Activated CD4-positive, alpha-beta T cell treated with anti-CD3 and anti-CD28 coated beads for 36 hours (primary cell): ENCODE results near the gene EXOSC9. TPM values are rescaled to one million over a fixed set of nuclear protein-coding genes. Genes with fewer than 3 reads are reported as not detected.

ENCODE experiments used
- ATAC-seq: fragments of 200-7000 bp; cut with Tn5 transposase; one replicate; pipeline ENCODE4 v1.10.0; 2021; ENCODE audit warnings: mild to moderate bottlenecking, moderate library complexity
- CTCF ChIA-PET: fragments of 350-600 bp; sonication (Branson Sonifier 250); formaldehyde crosslinking; loops from one replicate; lab custom pipeline; 2021; ENCODE audit warnings: antibody characterized with exemption; lab: Charles Lee
- POLR2A ChIA-PET: fragments of 350-600 bp; sonication (Branson Sonifier 250); formaldehyde crosslinking; loops from one replicate; lab custom pipeline; 2021; ENCODE audit warnings: antibody characterized with exemption, inconsistent platforms; lab: Charles Lee
- DNase-seq: peaks from one replicate; pipeline ENCODE4 v3.0.0-alpha.2; 2020
- H3K27ac Mint-ChIP-seq: one replicate; pipeline ENCODE4 v1.8.0; 2021; ENCODE audit warnings: mixed read lengths
- H3K27me3 Mint-ChIP-seq: one replicate; pipeline ENCODE4 v1.8.0; 2021; ENCODE audit warnings: mixed read lengths
- H3K36me3 Mint-ChIP-seq: one replicate; pipeline ENCODE4 v1.8.0; 2021; ENCODE audit warnings: low read depth, mixed read lengths
- H3K4me1 Mint-ChIP-seq: one replicate; pipeline ENCODE4 v1.8.0; 2021; ENCODE audit warnings: mixed read lengths
- H3K4me3 Mint-ChIP-seq: one replicate; pipeline ENCODE4 v1.8.0; 2021; ENCODE audit warnings: mild to moderate bottlenecking, moderate library complexity, mixed read lengths
- H3K9me3 Mint-ChIP-seq: one replicate; pipeline ENCODE4 v1.8.0; 2021; ENCODE audit warnings: low read depth, mixed read lengths
- intact Hi-C, 2 experiments: fragments of 100-400 bp; cut with DNase I in 1 of 2; cut with micrococcal nuclease in 1 of 2; formaldehyde crosslinking; loops; one replicate each; pipeline versions ENCODE4 v1.14.2 to v1.15.1; 2022 to 2024; cut with DNase I, micrococcal nuclease
- total RNA-seq, 2 experiments: library from RNA; stranded (reverse); gene quantifications; one replicate each; pipeline ENCODE4 v1.2.3, GENCODE V29; 2021

EXOSC9 gene
- total RNA-seq, 2 experiments from 2014 or later, result 85.4 to 94.5 TPM

DNA sequence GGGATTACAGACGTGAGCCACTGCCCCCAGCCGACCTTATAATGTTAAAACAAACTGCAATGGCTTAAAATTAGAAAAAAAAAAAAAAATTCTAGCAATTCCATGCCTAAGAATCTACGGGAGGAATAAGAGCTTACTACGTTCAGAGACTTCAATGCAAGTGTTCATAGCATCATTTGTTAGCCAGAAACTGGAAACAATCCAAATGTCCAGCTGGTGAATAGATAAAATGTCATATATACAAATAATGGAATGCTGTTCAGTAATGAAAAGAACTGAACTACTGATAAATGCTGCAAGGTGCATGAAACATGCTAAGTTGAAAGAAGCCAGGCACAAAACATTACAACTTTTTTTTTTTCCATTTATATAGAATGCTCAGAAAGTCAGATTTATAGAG, 5.3 kb downstream of the EXOSC9 start:
- DNase-seq (no peak), ATAC-seq (no peak)
- H3K4me3 Mint-ChIP-seq, result no peak overlapping the region
- H3K4me1 Mint-ChIP-seq, result peaks cover 26% of the 10 kb centered on the region
- CTCF ChIA-PET, result no interaction called here
- H3K9me3 Mint-ChIP-seq, result no peaks in the 10 kb centered on the region
- peaks cover 61% of the 10 kb centered on the region for H3K36me3 Mint-ChIP-seq
- intact Hi-C loops, result no loop called here
- H3K27ac Mint-ChIP-seq, result peak overlapping the region; percentile 25
- POLR2A ChIA-PET, result no interaction called here
- H3K27me3 Mint-ChIP-seq, result no peaks in the 10 kb centered on the region

GRCh38 chr4:121811122-121811521, 10.0 kb downstream of the EXOSC9 start:
- H3K27me3 Mint-ChIP-seq, result no peaks in the 10 kb centered on the region
- ChIA-PET POLR2A (no interaction called here), CTCF (interaction anchor here (1.0 kb wide), 1 partner anchor 11 kb away, joined by 3 read pairs; no protein-coding TSS in a partner anchor)
- ATAC-seq (no peak), DNase-seq (no peak)
- H3K4me1 Mint-ChIP-seq, result peaks cover 4% of the 10 kb centered on the region
- H3K27ac Mint-ChIP-seq, result no peak overlapping the region
- intact Hi-C loops, result no loop called here
- no peak overlapping the region for H3K4me3 Mint-ChIP-seq
- peaks cover 46% of the 10 kb centered on the region for H3K36me3 Mint-ChIP-seq
- no peaks in the 10 kb centered on the region for H3K9me3 Mint-ChIP-seq

- H3K27me3 Mint-ChIP-seq, result no peaks in the 10 kb centered on the region
- H3K9me3 Mint-ChIP-seq, result no peaks in the 10 kb centered on the region
- ChIA-PET POLR2A (interaction anchor here (1.6 kb wide), 1 partner anchor 13 kb away, joined by 3 read pairs; no protein-coding TSS in a partner anchor), CTCF (no interaction called here)
- H3K27ac Mint-ChIP-seq, result no peak overlapping the region
- DNase-seq, result no peak
- H3K36me3 Mint-ChIP-seq, result peaks cover 53% of the 10 kb centered on the region
- H3K4me3 Mint-ChIP-seq, result no peak overlapping the region
- ATAC-seq, result no peak
- H3K4me1 Mint-ChIP-seq, result peaks cover 12% of the 10 kb centered on the region
- intact Hi-C loops, result loop anchor here in 1 of 2 experiments (1.0 kb wide), 1 partner anchor 7 kb away; no protein-coding TSS in a partner anchor
Observed at GRCh38 chr4:121814756-121815155, 13.6 kb downstream of the EXOSC9 start.

GRCh38 chr4:121817006-121817405, 15.9 kb downstream of the EXOSC9 start:
- DNase-seq (no peak), ATAC-seq (no peak)
- CTCF ChIA-PET, result no interaction called here
- H3K4me3 Mint-ChIP-seq, result no peak overlapping the region
- POLR2A ChIA-PET, result interaction anchor here (1.2 kb wide), 1 partner anchor 8 kb away, joined by 5 read pairs; no protein-coding TSS in a partner anchor
- H3K9me3 Mint-ChIP-seq, result no peaks in the 10 kb centered on the region
- H3K27me3 Mint-ChIP-seq, result no peaks in the 10 kb centered on the region
- peaks cover 60% of the 10 kb centered on the region for H3K36me3 Mint-ChIP-seq
- intact Hi-C loops, result no loop called here
- peaks cover 17% of the 10 kb centered on the region for H3K4me1 Mint-ChIP-seq
- H3K27ac Mint-ChIP-seq, result no peak overlapping the region

GRCh38 chr4:121817701-121818100, 16.6 kb downstream of the EXOSC9 start:
- ChIA-PET POLR2A (interaction anchor here (1.2 kb wide), 1 partner anchor 9 kb away, joined by 5 read pairs; no protein-coding TSS in a partner anchor), CTCF (interaction anchor here (0.7 kb wide), 1 partner anchor 13 kb away, joined by 3 read pairs; no protein-coding TSS in a partner anchor)
- Mint-ChIP-seq H3K27me3 (no peaks in the 10 kb centered on the region), H3K4me1 (peaks cover 22% of the 10 kb centered on the region), H3K4me3 (no peak overlapping the region), H3K9me3 (no peaks in the 10 kb centered on the region), H3K36me3 (peaks cover 65% of the 10 kb centered on the region), H3K27ac (no peak overlapping the region)
- ATAC-seq (no peak), DNase-seq (no peak)
- intact Hi-C loops, result no loop called here

DNA sequence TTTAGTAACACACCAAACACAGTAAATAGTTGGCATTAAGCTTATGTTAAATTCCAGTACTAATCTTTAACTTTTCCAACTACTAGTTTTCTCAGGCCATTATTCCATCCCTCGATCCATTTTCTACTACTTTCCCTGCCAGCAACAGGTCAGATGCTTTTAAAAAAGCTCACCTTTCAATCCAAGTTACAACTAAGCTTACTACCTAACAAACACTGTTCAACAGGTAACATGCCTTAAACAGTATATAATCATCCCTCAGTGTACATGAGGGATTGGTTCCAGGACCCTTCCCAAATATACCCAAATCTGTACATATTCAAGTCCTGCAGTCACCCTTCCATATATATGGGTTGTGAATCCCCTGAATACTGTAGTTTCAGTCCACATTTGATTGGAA, 17.1 kb downstream of the EXOSC9 start:
- no peak for DNase-seq
- no peak overlapping the region for H3K4me3 Mint-ChIP-seq
- peaks cover 22% of the 10 kb centered on the region for H3K4me1 Mint-ChIP-seq
- no peaks in the 10 kb centered on the region for H3K27me3 Mint-ChIP-seq
- no peaks in the 10 kb centered on the region for H3K9me3 Mint-ChIP-seq
- no peak for ATAC-seq
- peak overlapping the region; percentile 17 for H3K27ac Mint-ChIP-seq
- CTCF ChIA-PET, result interaction anchor here (0.7 kb wide), 1 partner anchor 14 kb away, joined by 3 read pairs; no protein-coding TSS in a partner anchor
- peaks cover 67% of the 10 kb centered on the region for H3K36me3 Mint-ChIP-seq
- intact Hi-C loops, result no loop called here
- POLR2A ChIA-PET, result interaction anchor here (1.2 kb wide), 1 partner anchor 9 kb away, joined by 5 read pairs; no protein-coding TSS in a partner anchor

- Mint-ChIP-seq H3K36me3 (peaks cover 65% of the 10 kb centered on the region), H3K27me3 (no peaks in the 10 kb centered on the region), H3K4me1 (peaks cover 20% of the 10 kb centered on the region), H3K27ac (peak overlapping the region; percentile 22), H3K9me3 (no peaks in the 10 kb centered on the region), H3K4me3 (no peak overlapping the region)
- DNase-seq, result no peak
- ChIA-PET CTCF (no interaction called here), POLR2A (no interaction called here)
- intact Hi-C loops, result no loop called here
- no peak for ATAC-seq
Observed at GRCh38 chr4:121819216-121819965, 18.3 kb downstream of the EXOSC9 start.

GRCh38 chr4:121822047-121822446, 20.9 kb downstream of the EXOSC9 start:
- Mint-ChIP-seq H3K9me3 (no peaks in the 10 kb centered on the region), H3K36me3 (peaks cover 53% of the 10 kb centered on the region), H3K4me3 (peak overlapping the region; percentile 97), H3K27me3 (no peaks in the 10 kb centered on the region), H3K27ac (no peak overlapping the region), H3K4me1 (peaks cover 20% of the 10 kb centered on the region)
- no peak for ATAC-seq
- CTCF ChIA-PET, result interaction anchor here (1.3 kb wide), 1 partner anchor 9 kb away, joined by 4 read pairs; no protein-coding TSS in a partner anchor
- DNase-seq, result no peak
- intact Hi-C loops, result loop anchor here (5.0 to 10.0 kb wide), 3 partner anchors 125 to 1103 kb away; partner anchors contain the start of genes ANXA5 (in 1 of the 2), BLTP1 (in 1 of the 2) and NUDT6 (in 1 of the 2)
- POLR2A ChIA-PET, result no interaction called here

DNA sequence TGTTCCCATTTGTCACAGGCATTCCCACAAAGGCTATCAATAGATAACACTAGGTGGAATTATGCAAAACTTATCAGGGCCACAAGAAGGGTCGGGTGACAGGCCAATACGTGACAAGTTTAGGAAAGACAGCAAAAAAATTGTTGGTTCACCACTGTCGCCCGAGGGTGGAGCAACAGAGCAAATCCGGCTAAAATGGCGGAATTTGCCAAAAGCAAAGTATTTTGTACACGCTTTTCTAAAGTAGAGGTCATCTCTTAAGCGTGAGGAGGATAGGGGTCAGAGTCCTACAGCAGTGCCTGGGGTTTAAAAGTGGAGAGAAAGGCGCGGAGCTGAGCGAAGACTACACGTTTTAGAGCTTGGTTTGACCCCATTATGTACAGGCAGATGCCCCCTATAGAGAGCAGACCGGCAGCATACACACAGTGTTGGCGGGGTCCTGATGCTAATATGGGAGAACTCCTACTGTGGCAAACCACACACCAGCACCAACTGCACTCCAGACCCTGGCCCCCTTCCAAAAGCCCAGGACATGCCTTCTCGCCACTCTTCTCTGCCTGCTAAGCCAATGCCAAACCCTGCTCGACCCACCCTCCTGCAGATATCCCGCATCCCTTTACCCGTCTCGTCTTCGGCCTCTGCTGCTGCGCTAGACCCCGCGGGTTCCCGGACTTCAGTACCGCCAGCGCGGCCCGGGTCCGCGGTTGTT, 21.8 kb downstream of the EXOSC9 start:
- DNase-seq, result peak; percentile 71
- H3K9me3 Mint-ChIP-seq, result no peaks in the 10 kb centered on the region
- ChIA-PET CTCF (interaction anchor here (2.1 kb wide), 1 partner anchor 78 kb away, joined by 5 read pairs; no protein-coding TSS in a partner anchor), POLR2A (interaction anchor here (0.9 kb wide), 1 partner anchor 22 kb away, joined by 5 read pairs; the partner anchor contains the start of gene EXOSC9)
- peaks cover 48% of the 10 kb centered on the region for H3K36me3 Mint-ChIP-seq
- H3K4me3 Mint-ChIP-seq, result peak overlapping the region; percentile 97
- H3K27ac Mint-ChIP-seq, result peak overlapping the region; percentile 88
- H3K4me1 Mint-ChIP-seq, result peaks cover 20% of the 10 kb centered on the region
- ATAC-seq, result peak; percentile 36
- intact Hi-C loops, result loop anchor here (1.0 to 10.0 kb wide), 5 partner anchors 22 to 1102 kb away; partner anchors contain the start of genes ANXA5 (in 2 of the 2), EXOSC9 (in 2 of the 2), BLTP1 (in 1 of the 2) and NUDT6 (in 1 of the 2)
- no peaks in the 10 kb centered on the region for H3K27me3 Mint-ChIP-seq

- DNase-seq (peak; percentile 98), ATAC-seq (peak; percentile 97)
- intact Hi-C loops, result loop anchor here (1.0 to 10.0 kb wide), 8 partner anchors 22 to 1101 kb away; partner anchors contain the start of genes ANXA5 (in 2 of the 2), BBS7 (in 2 of the 2), BLTP1 (in 2 of the 2) and EXOSC9 (in 2 of the 2)
- Mint-ChIP-seq H3K27ac (peak within 1 kb of the TSS; percentile 88), H3K4me3 (peak within 1 kb of the TSS; percentile 97), H3K36me3 (peaks cover 42% of the 10 kb centered on the region), H3K9me3 (no peaks in the 10 kb centered on the region), H3K27me3 (no peaks in the 10 kb centered on the region), H3K4me1 (peaks cover 16% of the 10 kb centered on the region)
- ChIA-PET CTCF (interaction anchor here (0.6 to 2.1 kb wide), 7 partner anchors 10 to 885 kb away, joined by 3 to 6 read pairs (median 3); partner anchors contain the start of gene EXOSC9), POLR2A (interaction anchor here (0.9 to 1.2 kb wide), 3 partner anchors 10 to 23 kb away, joined by 3 to 5 read pairs (median 5); partner anchors contain the start of gene EXOSC9)
Observed at GRCh38 chr4:121823505-121824170, 22.5 kb downstream of the EXOSC9 start, which contains the start of gene CCNA2. TSS of gene CCNA2 (minus strand) at chr4:121823883. CDS start at chr4:121823628, 255 bp downstream.
